K562 (cell line): ENCODE measurements around the gene BMP6. TPM values are rescaled to one million over a fixed set of nuclear protein-coding genes. Genes with fewer than 3 reads are reported as not detected.

Source experiments
- ADNP ChIP-seq: fragments of 200-800 bp; sonication (Bioruptor generic); IDR thresholded peaks from 2 replicates; pipeline ENCODE4 v1.6.1; 2016; ENCODE audit warnings: missing genetic modification characterization, missing compliant biosample characterization
- CBFA2T3 ChIP-seq: fragments of 450-650 bp; IDR thresholded peaks from 2 replicates; pipeline ENCODE4 v1.6.1; 2017
- CHD1 ChIP-seq: fragments of 200-600 bp; sonication (generic); IDR thresholded peaks from one replicate; pipeline ENCODE4 v1.6.1; 2012; ENCODE audit warnings: mild to moderate bottlenecking, moderate library complexity, low read length, inconsistent platforms
- CREB1 ChIP-seq, 2 experiments: sonication (generic) in 1 of 2; formaldehyde crosslinking in 1 of 2; IDR thresholded peaks; 2 replicates each; pipeline versions ENCODE4 v1.6.1 to v1.8.0; 2012 to 2022; ENCODE audit warnings: inconsistent platforms in 1 of 2, mild to moderate bottlenecking in 1 of 2, missing genetic modification reagents in 1 of 2, moderate library complexity in 1 of 2
- CTBP1 ChIP-seq: fragments of 450-650 bp; IDR thresholded peaks from 2 replicates; pipeline ENCODE4 v1.6.1; 2016; ENCODE audit warnings: borderline replicate concordance
- ERF ChIP-seq: fragments of 450-650 bp; formaldehyde crosslinking; IDR thresholded peaks from 2 replicates; pipeline ENCODE4 v1.4.0; 2020; ENCODE audit warnings: mild to moderate bottlenecking, mixed read lengths
- FOXP1 ChIP-seq: sonication (generic); formaldehyde crosslinking; IDR thresholded peaks from 2 replicates; pipeline ENCODE4 v1.8.0; 2022; ENCODE audit warnings: mild to moderate bottlenecking, missing genetic modification reagents
- GABPA ChIP-seq: fragments of 200-800 bp; sonication (Bioruptor generic); conservative IDR thresholded peaks from 2 replicates; pipeline ENCODE4 v1.6.1; 2016; ENCODE audit warnings: low read depth, missing genetic modification characterization, missing compliant biosample characterization
- HNRNPUL1 ChIP-seq: fragments of 200-400 bp; formaldehyde crosslinking; IDR thresholded peaks from 2 replicates; pipeline ENCODE4 v1.6.1; 2017; ENCODE audit warnings: low read length
- NCOA6 ChIP-seq: fragments of 450-650 bp; IDR thresholded peaks from 2 replicates; pipeline ENCODE4 v1.6.1; 2017; ENCODE audit warnings: mild to moderate bottlenecking
- SMARCA5 ChIP-seq: fragments of 450-650 bp; IDR thresholded peaks from 2 replicates; pipeline ENCODE4 v1.6.1; 2016
- ZNF780A ChIP-seq: fragments of 250-450 bp; sonication (Bioruptor Pico); IDR thresholded peaks from 2 replicates; pipeline ENCODE4 v1.5.0; 2021; ENCODE audit warnings: mild to moderate bottlenecking
- polyA plus RNA-seq, 8 experiments: library from polyadenylated mRNA; depleted of rRNA in 4 of 8; stranded (reverse) in 5 of 8; unstranded in 3 of 8; fragments of >200 nt; fragmentation: Nextera tagmentation in 2 of 8; fragmentation: Illumina TruSeq in 1 of 8; extraction: Ambion mirVana in 2 of 8; extraction: Trizol in 1 of 8; gene quantifications; 2 replicates each; pipeline versions ENCODE4 v1.2.1 to v1.2.3, GENCODE V29; 2011 to 2014; ENCODE audit warnings: inconsistent platforms in 1 of 8, missing spikeins in 1 of 8
- total RNA-seq, 7 experiments: library from RNA; depleted of rRNA in 6 of 7; stranded (reverse); fragments of >200 nt in 6 of 7; fragmentation: Illumina TruSeq in 2 of 7; extraction: Trizol in 2 of 7; gene quantifications; 2 replicates each; pipeline versions ENCODE4 v1.2.1 to v1.2.3, GENCODE V29; 2011 to 2021; ENCODE audit warnings: low replicate concordance in 1 of 7
- TF ChIP-seq, protein P1 (sequence below): sonication (generic); formaldehyde crosslinking; IDR thresholded peaks from 2 replicates; pipeline ENCODE4 v1.8.0; 2022; ENCODE audit warnings: mild to moderate bottlenecking, missing genetic modification reagents
- TF ChIP-seq, protein P2 (sequence below): fragments of 250-450 bp; sonication (Bioruptor Pico); IDR thresholded peaks from 2 replicates; pipeline ENCODE4 v1.5.0; 2021
- TF ChIP-seq, protein P3 (sequence below): fragments of 450-650 bp; formaldehyde crosslinking; IDR thresholded peaks from 2 replicates; pipeline ENCODE4 v1.4.0; 2020; ENCODE audit warnings: mild to moderate bottlenecking, moderate library complexity

BMP6 gene
- total and polyA plus RNA-seq, 9 of the 15 experiments (the other 6 are each of a cell fraction or from before 2014, with no cell fraction given): 0.01 to 0.13 (median 0.06) TPM; not detected in 3

DNA sequence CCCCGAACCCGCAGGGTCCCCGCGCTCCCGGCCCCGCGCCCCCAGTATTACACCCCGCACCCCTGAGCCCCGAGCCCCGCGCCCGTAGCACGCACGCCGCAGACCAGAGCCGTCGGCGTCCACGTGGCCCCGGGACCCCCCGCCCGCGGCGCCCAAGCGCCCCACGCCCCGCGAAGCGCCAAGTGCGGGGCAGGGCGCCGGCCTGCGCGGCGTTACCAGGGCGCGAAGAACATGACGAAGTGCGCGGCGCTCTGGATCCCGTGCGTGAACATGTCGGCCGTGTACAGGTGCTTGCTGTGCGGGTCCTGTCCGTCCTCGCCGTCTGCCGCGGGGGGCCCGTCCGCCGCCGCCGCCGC, 184.4 kb downstream of the BMP6 start (continued):
- TF ChIP-seq, protein P1, sequence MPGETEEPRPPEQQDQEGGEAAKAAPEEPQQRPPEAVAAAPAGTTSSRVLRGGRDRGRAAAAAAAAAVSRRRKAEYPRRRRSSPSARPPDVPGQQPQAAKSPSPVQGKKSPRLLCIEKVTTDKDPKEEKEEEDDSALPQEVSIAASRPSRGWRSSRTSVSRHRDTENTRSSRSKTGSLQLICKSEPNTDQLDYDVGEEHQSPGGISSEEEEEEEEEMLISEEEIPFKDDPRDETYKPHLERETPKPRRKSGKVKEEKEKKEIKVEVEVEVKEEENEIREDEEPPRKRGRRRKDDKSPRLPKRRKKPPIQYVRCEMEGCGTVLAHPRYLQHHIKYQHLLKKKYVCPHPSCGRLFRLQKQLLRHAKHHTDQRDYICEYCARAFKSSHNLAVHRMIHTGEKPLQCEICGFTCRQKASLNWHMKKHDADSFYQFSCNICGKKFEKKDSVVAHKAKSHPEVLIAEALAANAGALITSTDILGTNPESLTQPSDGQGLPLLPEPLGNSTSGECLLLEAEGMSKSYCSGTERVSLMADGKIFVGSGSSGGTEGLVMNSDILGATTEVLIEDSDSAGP (CRISPR knock-in tag): no peak
- no peak for TF ChIP-seq CTBP1
- TF ChIP-seq, protein P2, sequence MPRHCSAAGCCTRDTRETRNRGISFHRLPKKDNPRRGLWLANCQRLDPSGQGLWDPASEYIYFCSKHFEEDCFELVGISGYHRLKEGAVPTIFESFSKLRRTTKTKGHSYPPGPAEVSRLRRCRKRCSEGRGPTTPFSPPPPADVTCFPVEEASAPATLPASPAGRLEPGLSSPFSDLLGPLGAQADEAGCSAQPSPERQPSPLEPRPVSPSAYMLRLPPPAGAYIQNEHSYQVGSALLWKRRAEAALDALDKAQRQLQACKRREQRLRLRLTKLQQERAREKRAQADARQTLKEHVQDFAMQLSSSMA (CRISPR knock-in tag): no peak
- TF ChIP-seq GABPA (tag): peak; percentile 41; the same call in 1 of the 2 replicates
- TF ChIP-seq ERF (CRISPR knock-in tag): peak; percentile 34; the same call in 1 of the 2 replicates
- no peak for TF ChIP-seq ADNP (tag)
- no peak for TF ChIP-seq NCOA6
- TF ChIP-seq HNRNPUL1: no peak
- TF ChIP-seq ZNF780A (CRISPR knock-in tag): no peak
- TF ChIP-seq CBFA2T3: no peak
- TF ChIP-seq FOXP1 (CRISPR knock-in tag): no peak; the same call in 1 of the 2 replicates
- peak; percentile 37; the same call in 1 of the 2 replicates for TF ChIP-seq CREB1 (IDR thresholded peaks at IDR 0.05)
- no peak; the same call in 1 of the 2 replicates for TF ChIP-seq CREB1 (CRISPR knock-in tag; IDR thresholded peaks at IDR 0.05)
- TF ChIP-seq, protein P3, sequence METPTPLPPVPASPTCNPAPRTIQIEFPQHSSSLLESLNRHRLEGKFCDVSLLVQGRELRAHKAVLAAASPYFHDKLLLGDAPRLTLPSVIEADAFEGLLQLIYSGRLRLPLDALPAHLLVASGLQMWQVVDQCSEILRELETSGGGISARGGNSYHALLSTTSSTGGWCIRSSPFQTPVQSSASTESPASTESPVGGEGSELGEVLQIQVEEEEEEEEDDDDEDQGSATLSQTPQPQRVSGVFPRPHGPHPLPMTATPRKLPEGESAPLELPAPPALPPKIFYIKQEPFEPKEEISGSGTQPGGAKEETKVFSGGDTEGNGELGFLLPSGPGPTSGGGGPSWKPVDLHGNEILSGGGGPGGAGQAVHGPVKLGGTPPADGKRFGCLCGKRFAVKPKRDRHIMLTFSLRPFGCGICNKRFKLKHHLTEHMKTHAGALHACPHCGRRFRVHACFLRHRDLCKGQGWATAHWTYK (CRISPR knock-in tag): no peak
- TF ChIP-seq SMARCA5: no peak
- TF ChIP-seq CHD1: peak; percentile 52
- TF ChIP-seq, all 486 proteins: peak for 12
